H1 (cell line): ENCODE measurements around the gene ACAD10. TPM values are rescaled to one million over a fixed set of nuclear protein-coding genes. Genes with fewer than 3 reads are reported as not detected.

Experiments
- YY1 ChIP-seq: IDR thresholded peaks from 2 replicates; pipeline ENCODE4 v1.6.1; 2011; ENCODE audit warnings: low read depth, mild to moderate bottlenecking, low read length
- polyA plus RNA-seq, 7 experiments: library from polyadenylated mRNA; depleted of rRNA in 3 of 7; stranded (reverse) in 5 of 7; unstranded in 2 of 7; fragments of >200 nt in 5 of 7; fragments of 200-250 nt in 2 of 7; gene quantifications; 1 replicate in 5 of 7; 2 replicates in 1 of 7; 4 replicates in 1 of 7; pipeline versions ENCODE4 v1.2.1 to v1.2.3, GENCODE V29; 2011 to 2013; ENCODE audit warnings: missing spikeins in 2 of 7, mixed read lengths in 2 of 7
- total RNA-seq: library from RNA; stranded (reverse); fragmentation: NEBNext Ultra II Directional; extraction: Animal tissue kit (Norgen Biotek cat#: 25700); gene quantifications from 2 replicates; pipeline ENCODE4 v1.2.1, GENCODE V29; 2021
- TF ChIP-seq, protein P1 (sequence below): IDR thresholded peaks from 2 replicates; pipeline ENCODE4 v1.6.1; 2011; ENCODE audit warnings: low read length, improper control_type of control experiment

Gene ACAD10
- total and polyA plus RNA-seq, 2 of the 8 experiments (the other 6 are each of a cell fraction or from before 2014, with no cell fraction given) = 17.3 to 23.3 TPM

DNA sequence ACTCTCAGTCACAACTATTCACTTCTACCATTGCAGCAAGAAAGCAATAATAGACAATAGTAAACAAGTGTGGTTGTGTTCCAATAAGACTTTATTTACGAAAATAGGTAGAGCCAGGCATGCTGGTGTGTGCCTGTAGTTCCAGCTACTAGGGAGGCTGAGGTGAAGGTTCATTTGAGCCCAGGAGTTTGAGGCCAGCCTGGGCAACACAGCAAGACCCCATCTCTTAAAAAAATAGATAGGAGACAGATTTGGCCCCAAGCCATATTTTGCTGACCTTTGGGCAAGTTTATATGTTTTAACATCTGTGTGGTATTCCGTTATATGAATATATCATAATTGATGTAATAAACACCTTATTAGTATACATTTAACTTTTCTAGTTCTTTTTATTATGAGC is 14.1 kb downstream of the ACAD10 start (continued):
- TF ChIP-seq, protein P1, sequence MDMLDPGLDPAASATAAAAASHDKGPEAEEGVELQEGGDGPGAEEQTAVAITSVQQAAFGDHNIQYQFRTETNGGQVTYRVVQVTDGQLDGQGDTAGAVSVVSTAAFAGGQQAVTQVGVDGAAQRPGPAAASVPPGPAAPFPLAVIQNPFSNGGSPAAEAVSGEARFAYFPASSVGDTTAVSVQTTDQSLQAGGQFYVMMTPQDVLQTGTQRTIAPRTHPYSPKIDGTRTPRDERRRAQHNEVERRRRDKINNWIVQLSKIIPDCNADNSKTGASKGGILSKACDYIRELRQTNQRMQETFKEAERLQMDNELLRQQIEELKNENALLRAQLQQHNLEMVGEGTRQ = no peak
- no peak for TF ChIP-seq YY1
- TF ChIP-seq, all 59 proteins: peak for 0
